MCF 10A (cell line): ENCODE measurements around the gene UQCRHL. TPM values are rescaled to one million over a fixed set of nuclear protein-coding genes. Genes with fewer than 3 reads are reported as not detected.

ENCODE experiments used
- BruUV-seq: library from RNA; stranded (reverse); fragments of 400-500 nt; replicated peaks from 2 replicates; lab custom pipeline; 2021; lab: Mats Ljungman, UMichigan
- CTCF ChIA-PET: fragments of 300-600 bp; sonication (Branson Sonifier 250); formaldehyde crosslinking; extraction: SDS; loops from one replicate; lab custom pipeline; 2021; ENCODE audit warnings: antibody characterized with exemption, inconsistent platforms; lab: Yijun Ruan, JAX
- POLR2A ChIA-PET: fragments of 300-600, 350-650 bp; sonication (Branson Sonifier 250); formaldehyde crosslinking; extraction: SDS; loops from one replicate; lab custom pipeline; 2020; ENCODE audit warnings: antibody characterized with exemption, inconsistent platforms; lab: Yijun Ruan, JAX
- DNase-seq: peaks from one replicate; pipeline ENCODE4 v3.0.0-alpha.2; 2018; ENCODE audit not compliant: unreplicated experiment
- H3K27ac Mint-ChIP-seq: one replicate; pipeline ENCODE4 v1.8.0; 2022; ENCODE audit warnings: mild to moderate bottlenecking, low read depth, mixed read lengths; ENCODE audit not compliant: unreplicated experiment
- H3K27me3 Mint-ChIP-seq: one replicate; pipeline ENCODE4 v1.8.0; 2022; ENCODE audit warnings: mixed read lengths; ENCODE audit not compliant: insufficient read depth, unreplicated experiment
- H3K36me3 Mint-ChIP-seq: one replicate; pipeline ENCODE4 v1.8.0; 2022; ENCODE audit warnings: mild to moderate bottlenecking, moderate library complexity, mixed read lengths; ENCODE audit not compliant: insufficient read depth, unreplicated experiment
- H3K4me1 Mint-ChIP-seq: one replicate; pipeline ENCODE4 v1.8.0; 2022; ENCODE audit warnings: mixed read lengths; ENCODE audit not compliant: insufficient read depth, unreplicated experiment
- H3K4me3 Mint-ChIP-seq: one replicate; pipeline ENCODE4 v1.8.0; 2022; ENCODE audit warnings: mild to moderate bottlenecking, moderate library complexity, mixed read lengths; ENCODE audit not compliant: unreplicated experiment
- H3K9me3 Mint-ChIP-seq: one replicate; pipeline ENCODE4 v1.8.0; 2022; ENCODE audit warnings: mixed read lengths; ENCODE audit not compliant: unreplicated experiment
- CTCF ChIP-seq: fragments of 200-600 bp; IDR thresholded peaks from one replicate; pipeline ENCODE4 v1.8.0; 2022; ENCODE audit warnings: antibody characterized with exemption, mild to moderate bottlenecking; ENCODE audit not compliant: unreplicated experiment
- intact Hi-C: fragments of 100-400 bp; cut with micrococcal nuclease; formaldehyde crosslinking; loops from 2 replicates; pipeline ENCODE4 v1.14.1; 2022
- total RNA-seq: library from RNA; stranded (reverse); gene quantifications from 2 replicates; pipeline ENCODE4 v1.2.3, GENCODE V29; 2022

The UQCRHL gene
- total RNA-seq, 1 experiment from 2014 or later, result 1.1 TPM

GRCh38 chr1:15764890-15765289 lies 42.6 kb downstream of the UQCRHL start:
- peaks cover 26% of the 10 kb centered on the region for H3K4me1 Mint-ChIP-seq
- no peak for DNase-seq
- TF ChIP-seq CTCF, result no peak
- no peaks in the 10 kb centered on the region for H3K27me3 Mint-ChIP-seq
- H3K36me3 Mint-ChIP-seq, result peaks cover 54% of the 10 kb centered on the region
- POLR2A ChIA-PET, result interaction anchor here (0.7 to 3.0 kb wide), 10 partner anchors 8 to 158 kb away, joined by 3 to 33 read pairs (median 8); no protein-coding TSS in a partner anchor
- H3K4me3 Mint-ChIP-seq, result peak overlapping the region; percentile 42
- intact Hi-C loops, result no loop called here
- no peaks in the 10 kb centered on the region for H3K9me3 Mint-ChIP-seq
- peak overlapping the region; percentile 50 for H3K27ac Mint-ChIP-seq
- TSS peak; percentile 44 for BruUV-seq
- CTCF ChIA-PET, result interaction anchor here (0.9 kb wide), 1 partner anchor 26 kb away, joined by 3 read pairs; no protein-coding TSS in a partner anchor

GRCh38 chr1:15764269-15764764 lies 43.1 kb downstream of the UQCRHL start:
- Mint-ChIP-seq H3K27ac (peak overlapping the region; percentile 50), H3K4me1 (peaks cover 26% of the 10 kb centered on the region), H3K9me3 (no peaks in the 10 kb centered on the region), H3K36me3 (peaks cover 52% of the 10 kb centered on the region), H3K4me3 (peak overlapping the region; percentile 42), H3K27me3 (no peaks in the 10 kb centered on the region)
- intact Hi-C loops, result no loop called here
- POLR2A ChIA-PET, result interaction anchor here (0.7 to 3.0 kb wide), 8 partner anchors 9 to 159 kb away, joined by 3 to 33 read pairs (median 4); no protein-coding TSS in a partner anchor
- peak; percentile 65 for DNase-seq
- no peak for TF ChIP-seq CTCF
- no TSS peak for BruUV-seq
- CTCF ChIA-PET, result interaction anchor here (0.9 kb wide), 1 partner anchor 26 kb away, joined by 3 read pairs; no protein-coding TSS in a partner anchor

- Mint-ChIP-seq H3K4me1 (peaks cover 26% of the 10 kb centered on the region), H3K4me3 (no peak overlapping the region), H3K27me3 (no peaks in the 10 kb centered on the region), H3K9me3 (no peaks in the 10 kb centered on the region), H3K27ac (no peak overlapping the region), H3K36me3 (peaks cover 37% of the 10 kb centered on the region)
- BruUV-seq, result no TSS peak
- POLR2A ChIA-PET, result interaction anchor here (0.5 to 1.2 kb wide), 2 partner anchors 82 to 85 kb away, joined by 3 to 5 read pairs; no protein-coding TSS in a partner anchor
- CTCF ChIA-PET, result interaction anchor here (0.7 kb wide), 2 partner anchors 32 to 247 kb away, joined by 3 read pairs; no protein-coding TSS in a partner anchor
- intact Hi-C loops, result no loop called here
- TF ChIP-seq CTCF, result no peak
- DNase-seq, result no peak
These were observed 44.9 kb downstream of the UQCRHL start for GRCh38 chr1:15762546-15762945.

- Mint-ChIP-seq H3K27me3 (no peaks in the 10 kb centered on the region), H3K27ac (peak overlapping the region; percentile 46), H3K4me3 (no peak overlapping the region), H3K36me3 (peaks cover 35% of the 10 kb centered on the region), H3K4me1 (peaks cover 32% of the 10 kb centered on the region), H3K9me3 (no peaks in the 10 kb centered on the region)
- ChIA-PET CTCF (interaction anchor here (0.6 kb wide), 1 partner anchor 294 kb away, joined by 3 read pairs; no protein-coding TSS in a partner anchor), POLR2A (no interaction called here)
- no peak for DNase-seq
- intact Hi-C loops, result no loop called here
- no TSS peak for BruUV-seq
- no peak for TF ChIP-seq CTCF
These were observed 45.9 kb downstream of the UQCRHL start for GRCh38 chr1:15761366-15762128.
